ENCODE data around the gene BLCAP. TPM values are rescaled to one million over a fixed set of nuclear protein-coding genes. Genes with fewer than 3 reads are reported as not detected.
"Not testable (repeated sequence)": the region's sequence is repeated elsewhere in the genome, so short reads cannot be mapped to it uniquely, and the experiment has no call there.

BLCAP gene
- polyA plus RNA-seq, 6 donors from 2014 or later = 202 to 268 (median 213) TPM

- Mint-ChIP-seq H3K9me3 (peaks cover 0 to 4% (median 0%) of the 10 kb centered on the region in 7 donors), H3K27ac (no peak overlapping the region), H3K36me3 (peaks cover 0 to 7% of the 10 kb centered on the region in 2 donors), H3K4me1 (peaks cover 11 to 15% (median 13%) of the 10 kb centered on the region in 3 donors), H3K4me3 (no peak overlapping the region), H3K27me3 (peaks cover 0 to 9% (median 0%) of the 10 kb centered on the region in 3 donors)
- no peak for DNase-seq
- no peak for ATAC-seq (ENCODE audit: low read depth in 2 of 2)
These were observed 32.9 kb downstream of the BLCAP start for GRCh38 chr20:37494796-37495195.

GRCh38 chr20:37494301-37494700 lies 33.4 kb downstream of the BLCAP start:
- Mint-ChIP-seq H3K36me3 (peaks cover 0 to 7% of the 10 kb centered on the region in 2 donors), H3K9me3 (peaks cover 0 to 4% (median 0%) of the 10 kb centered on the region in 7 donors), H3K4me3 (no peak overlapping the region), H3K27ac (peak overlapping the region in 2 of 6 donors; percentile 53 to 62), H3K4me1 (peaks cover 10 to 15% (median 13%) of the 10 kb centered on the region in 3 donors), H3K27me3 (peaks cover 0 to 9% (median 0%) of the 10 kb centered on the region in 3 donors)
- DNase-seq (no peak), ATAC-seq (ENCODE audit: low read depth in 2 of 2) (no peak)

GRCh38 chr20:37492945-37493344 lies 34.7 kb downstream of the BLCAP start:
- Mint-ChIP-seq H3K4me1 (peaks cover 10 to 16% (median 13%) of the 10 kb centered on the region in 3 donors), H3K27me3 (peaks cover 0 to 11% (median 0%) of the 10 kb centered on the region in 3 donors), H3K27ac (peak overlapping the region in 1 of 6 donors; percentile 74), H3K4me3 (no peak overlapping the region), H3K36me3 (peaks cover 0 to 8% of the 10 kb centered on the region in 2 donors), H3K9me3 (peaks cover 0 to 4% (median 0%) of the 10 kb centered on the region in 7 donors)
- DNase-seq (no peak), ATAC-seq (ENCODE audit: low read depth in 2 of 2) (no peak)

GRCh38 chr20:37492096-37492625 lies 35.5 kb downstream of the BLCAP start:
- peak overlapping the region in 1 of 6 donors; percentile 72 for H3K27ac Mint-ChIP-seq
- DNase-seq (no peak), ATAC-seq (ENCODE audit: low read depth in 2 of 2) (no peak)
- peaks cover 0 to 10% (median 0%) of the 10 kb centered on the region in 7 donors for H3K9me3 Mint-ChIP-seq
- H3K36me3 Mint-ChIP-seq = peaks cover 0 to 15% of the 10 kb centered on the region in 2 donors
- peaks cover 16 to 24% (median 21%) of the 10 kb centered on the region in 3 donors for H3K4me1 Mint-ChIP-seq
- H3K27me3 Mint-ChIP-seq = peaks cover 0 to 18% (median under 1%) of the 10 kb centered on the region in 3 donors
- no peak overlapping the region for H3K4me3 Mint-ChIP-seq

GRCh38 chr20:37490663-37491350 lies 36.9 kb downstream of the BLCAP start:
- no peak for ATAC-seq (ENCODE audit: low read depth in 2 of 2)
- no peak overlapping the region for H3K4me3 Mint-ChIP-seq
- DNase-seq = no peak
- H3K36me3 Mint-ChIP-seq = peaks cover 0 to 15% of the 10 kb centered on the region in 2 donors
- peaks cover 20 to 31% (median 21%) of the 10 kb centered on the region in 3 donors for H3K4me1 Mint-ChIP-seq
- peak overlapping the region in 2 of 6 donors; percentile 5 to 36 for H3K27ac Mint-ChIP-seq
- peaks cover 0 to 10% (median 0%) of the 10 kb centered on the region in 7 donors for H3K9me3 Mint-ChIP-seq
- H3K27me3 Mint-ChIP-seq = peaks cover 0 to 22% (median 10%) of the 10 kb centered on the region in 3 donors

- H3K4me3 Mint-ChIP-seq; ATAC-seq (ENCODE audit: low read depth in 2 of 2); DNase-seq: not testable (repeated sequence)
- Mint-ChIP-seq H3K4me1 (peaks cover 11 to 23% (median 14%) of the 10 kb centered on the region in 3 donors), H3K27me3 (peaks cover 17 to 38% (median 27%) of the 10 kb centered on the region in 3 donors), H3K36me3 (peaks cover 0 to 17% of the 10 kb centered on the region in 2 donors), H3K27ac (peak overlapping the region in 1 of 6 donors; percentile 10), H3K9me3 (peaks cover 3 to 11% (median 9%) of the 10 kb centered on the region in 7 donors)
These were observed 41.5 kb downstream of the BLCAP start for GRCh38 chr20:37486209-37486608.

GRCh38 chr20:37484331-37484730 lies 43.3 kb downstream of the BLCAP start:
- ATAC-seq (ENCODE audit: low read depth in 2 of 2) = no peak
- peaks cover 11 to 23% (median 12%) of the 10 kb centered on the region in 3 donors for H3K4me1 Mint-ChIP-seq
- peak overlapping the region in 1 of 6 donors; percentile 49 for H3K27ac Mint-ChIP-seq
- peaks cover 26 to 47% (median 42%) of the 10 kb centered on the region in 3 donors for H3K27me3 Mint-ChIP-seq
- H3K4me3 Mint-ChIP-seq = no peak overlapping the region
- peaks cover 3 to 11% (median 7%) of the 10 kb centered on the region in 7 donors for H3K9me3 Mint-ChIP-seq
- H3K36me3 Mint-ChIP-seq = peaks cover 0 to 34% of the 10 kb centered on the region in 2 donors
- DNase-seq = no peak

GRCh38 chr20:37481610-37482009 lies 46.1 kb downstream of the BLCAP start:
- Mint-ChIP-seq H3K36me3 (peaks cover 0 to 26% of the 10 kb centered on the region in 2 donors), H3K9me3 (peaks cover 2 to 11% (median 8%) of the 10 kb centered on the region in 7 donors), H3K27me3 (peaks cover 29 to 53% (median 51%) of the 10 kb centered on the region in 3 donors), H3K27ac (no peak overlapping the region), H3K4me1 (peaks cover 0 to 9% (median 4%) of the 10 kb centered on the region in 3 donors), H3K4me3 (no peak overlapping the region)
- ATAC-seq (ENCODE audit: low read depth in 2 of 2) (no peak), DNase-seq (no peak)

- no peak overlapping the region for H3K4me3 Mint-ChIP-seq
- H3K36me3 Mint-ChIP-seq = peaks cover 0 to 27% of the 10 kb centered on the region in 2 donors
- ATAC-seq (ENCODE audit: low read depth in 2 of 2) = no peak
- peaks cover 0 to 6% (median 4%) of the 10 kb centered on the region in 3 donors for H3K4me1 Mint-ChIP-seq
- H3K27me3 Mint-ChIP-seq = peaks cover 32 to 50% (median 49%) of the 10 kb centered on the region in 3 donors
- peak overlapping the region in 1 of 6 donors; percentile 59 for H3K27ac Mint-ChIP-seq
- H3K9me3 Mint-ChIP-seq = peaks cover 3 to 12% (median 8%) of the 10 kb centered on the region in 7 donors
- DNase-seq = no peak
These were observed 46.8 kb downstream of the BLCAP start for GRCh38 chr20:37480919-37481318.

GRCh38 chr20:37479925-37480691 lies 47.6 kb downstream of the BLCAP start:
- H3K4me1 Mint-ChIP-seq = no peaks in the 10 kb centered on the region
- H3K27me3 Mint-ChIP-seq = peaks cover 31 to 51% (median 49%) of the 10 kb centered on the region in 3 donors
- H3K36me3 Mint-ChIP-seq = peaks cover 0 to 33% of the 10 kb centered on the region in 2 donors
- H3K4me3 Mint-ChIP-seq = peak overlapping the region in 1 of 8 donors; percentile 20
- no peak for ATAC-seq (ENCODE audit: low read depth in 2 of 2)
- peaks cover 5 to 12% (median 9%) of the 10 kb centered on the region in 7 donors for H3K9me3 Mint-ChIP-seq
- no peak for DNase-seq
- H3K27ac Mint-ChIP-seq = peak overlapping the region in 1 of 6 donors; percentile 59

- peaks cover 0 to 6% (median 0%) of the 10 kb centered on the region in 3 donors for H3K4me1 Mint-ChIP-seq
- no peak overlapping the region for H3K4me3 Mint-ChIP-seq
- H3K36me3 Mint-ChIP-seq = peaks cover 0 to 33% of the 10 kb centered on the region in 2 donors
- H3K27ac Mint-ChIP-seq = no peak overlapping the region
- H3K27me3 Mint-ChIP-seq = peaks cover 26 to 55% (median 51%) of the 10 kb centered on the region in 3 donors
- no peak for DNase-seq
- ATAC-seq (ENCODE audit: low read depth in 2 of 2) = no peak
- H3K9me3 Mint-ChIP-seq = peaks cover 5 to 12% (median 9%) of the 10 kb centered on the region in 7 donors
These were observed 48.4 kb downstream of the BLCAP start for GRCh38 chr20:37479266-37479665.

GRCh38 chr20:37477041-37477440 lies 50.6 kb downstream of the BLCAP start:
- Mint-ChIP-seq H3K27ac (no peak overlapping the region), H3K9me3 (peaks cover 5 to 10% (median 5%) of the 10 kb centered on the region in 7 donors)

GRCh38 chr20:37475252-37475651 lies 52.4 kb downstream of the BLCAP start:
- no peak overlapping the region for H3K27ac Mint-ChIP-seq

More at GRCh38 chr20:37477041-37477440, 50.6 kb downstream of the BLCAP start:
- DNase-seq = no peak
- H3K27me3 Mint-ChIP-seq = peaks cover 23 to 55% (median 52%) of the 10 kb centered on the region in 3 donors
- ATAC-seq (ENCODE audit: low read depth in 2 of 2) = no peak
- H3K36me3 Mint-ChIP-seq = peaks cover 0 to 32% of the 10 kb centered on the region in 2 donors
- no peak overlapping the region for H3K4me3 Mint-ChIP-seq
- peaks cover 0 to 6% (median 0%) of the 10 kb centered on the region in 3 donors for H3K4me1 Mint-ChIP-seq

More at GRCh38 chr20:37475252-37475651, 52.4 kb downstream of the BLCAP start:
- Mint-ChIP-seq H3K27me3 (peaks cover 15 to 42% (median 39%) of the 10 kb centered on the region in 3 donors), H3K4me1 (peaks cover 0 to 6% (median 0%) of the 10 kb centered on the region in 3 donors), H3K9me3 (peaks cover 0 to 9% (median 2%) of the 10 kb centered on the region in 7 donors), H3K36me3 (peaks cover 0 to 14% of the 10 kb centered on the region in 2 donors), H3K4me3 (no peak overlapping the region)
- DNase-seq (no peak), ATAC-seq (ENCODE audit: low read depth in 2 of 2) (no peak)
